ENCODE results near the gene GRB2. TPM values are rescaled to one million over a fixed set of nuclear protein-coding genes. Genes with fewer than 3 reads are reported as not detected.
"Not testable (repeated sequence)": the region's sequence is repeated elsewhere in the genome, so short reads cannot be mapped to it uniquely, and the experiment has no call there.

GRB2 gene
- total RNA-seq, 2 donors from 2014 or later, result 85.5 to 86.6 TPM

GRCh38 chr17:75287221-75287620 lies 118.3 kb downstream of the GRB2 start:
- Histone ChIP-seq H3K4me1 (ENCODE audit: control insufficient read depth, insufficient read depth, low read length) (no peaks in the 10 kb centered on the region), H3K27ac (ENCODE audit: low read depth, low read length) (no peak overlapping the region), H3K27me3 (ENCODE audit: control insufficient read depth, insufficient read depth, low read length, poor library complexity, severe bottlenecking) (no peaks in the 10 kb centered on the region), H3K9me3 (ENCODE audit: control insufficient read depth, low read length) (no peaks in the 10 kb centered on the region), H3K9ac (ENCODE audit: extremely low read depth, low read length, poor library complexity, severe bottlenecking) (no peak overlapping the region), H3K4me3 (ENCODE audit: low read length) (no peak overlapping the region), H3K36me3 (ENCODE audit: control insufficient read depth, insufficient read depth, low read length) (peaks cover 6% of the 10 kb centered on the region)
- H3K27me3 Mint-ChIP-seq (ENCODE audit: insufficient read depth), result peaks cover 1% of the 10 kb centered on the region
- H3K27ac Mint-ChIP-seq, result no peak overlapping the region
- 96 to 97% methylated on average over 9 of the region's 9 CpGs for WGBS, 2 experiments (ENCODE audit: insufficient coverage in 1 of 2, insufficient read length in 1 of 2)
- peaks cover 12% of the 10 kb centered on the region for H3K36me3 Mint-ChIP-seq (ENCODE audit: low read depth)
- no peaks in the 10 kb centered on the region for H3K4me1 Mint-ChIP-seq
- DNase-seq, result no peak
- H3K9me3 Mint-ChIP-seq, result no peaks in the 10 kb centered on the region
- TF ChIP-seq CTCF (conservative IDR thresholded peaks at IDR 0.05), result no peak
- H3K4me3 Mint-ChIP-seq, result no peak overlapping the region

- H3K27me3 Mint-ChIP-seq (ENCODE audit: insufficient read depth), result no peaks in the 10 kb centered on the region
- 91 to 94% methylated on average over 6 of the region's 6 CpGs for WGBS, 2 experiments (ENCODE audit: insufficient coverage in 1 of 2, insufficient read length in 1 of 2)
- H3K9me3 Mint-ChIP-seq, result no peaks in the 10 kb centered on the region
Observed at GRCh38 chr17:75285123-75285522, 120.4 kb downstream of the GRB2 start.

GRCh38 chr17:75280189-75280588 lies 125.3 kb downstream of the GRB2 start:
- not testable (repeated sequence) for H3K27me3 Mint-ChIP-seq (ENCODE audit: insufficient read depth); H3K27ac Mint-ChIP-seq; H3K27me3 ChIP-seq (ENCODE audit: control insufficient read depth, insufficient read depth, low read length, poor library complexity, severe bottlenecking); H3K9ac ChIP-seq (ENCODE audit: extremely low read depth, low read length, poor library complexity, severe bottlenecking); DNase-seq; H3K4me3 ChIP-seq (ENCODE audit: low read length); H3K4me3 Mint-ChIP-seq; H3K4me1 ChIP-seq (ENCODE audit: control insufficient read depth, insufficient read depth, low read length); H3K9me3 Mint-ChIP-seq; H3K9me3 ChIP-seq (ENCODE audit: control insufficient read depth, low read length); H3K36me3 ChIP-seq (ENCODE audit: control insufficient read depth, insufficient read depth, low read length); H3K27ac ChIP-seq (ENCODE audit: low read depth, low read length); H3K4me1 Mint-ChIP-seq
- WGBS, 2 experiments (ENCODE audit: insufficient coverage in 1 of 2, insufficient read length in 1 of 2), result 92 to 100% methylated on average over 1 to 4 of the region's 4 CpGs
- H3K36me3 Mint-ChIP-seq (ENCODE audit: low read depth), result peaks cover 14% of the 10 kb centered on the region

More at GRCh38 chr17:75285123-75285522, 120.4 kb downstream of the GRB2 start:
- Histone ChIP-seq H3K9me3 (ENCODE audit: control insufficient read depth, low read length) (no peaks in the 10 kb centered on the region), H3K27ac (ENCODE audit: low read depth, low read length) (no peak overlapping the region), H3K27me3 (ENCODE audit: control insufficient read depth, insufficient read depth, low read length, poor library complexity, severe bottlenecking) (no peaks in the 10 kb centered on the region), H3K4me3 (ENCODE audit: low read length) (no peak overlapping the region), H3K4me1 (ENCODE audit: control insufficient read depth, insufficient read depth, low read length) (no peaks in the 10 kb centered on the region), H3K36me3 (ENCODE audit: control insufficient read depth, insufficient read depth, low read length) (peaks cover 6% of the 10 kb centered on the region), H3K9ac (ENCODE audit: extremely low read depth, low read length, poor library complexity, severe bottlenecking) (no peak overlapping the region)
- Mint-ChIP-seq H3K4me1 (no peaks in the 10 kb centered on the region), H3K27ac (no peak overlapping the region), H3K4me3 (no peak overlapping the region), H3K36me3 (ENCODE audit: low read depth) (peaks cover 18% of the 10 kb centered on the region)
- no peak for DNase-seq
- no peak for TF ChIP-seq CTCF (conservative IDR thresholded peaks at IDR 0.05)

GRCh38 chr17:75277664-75278071 lies 127.8 kb downstream of the GRB2 start:
- no peaks in the 10 kb centered on the region for H3K36me3 ChIP-seq (ENCODE audit: control insufficient read depth, insufficient read depth, low read length)
- Mint-ChIP-seq H3K4me3 (no peak overlapping the region), H3K4me1 (no peaks in the 10 kb centered on the region), H3K27me3 (ENCODE audit: insufficient read depth) (no peaks in the 10 kb centered on the region), H3K36me3 (ENCODE audit: low read depth) (peaks cover 6% of the 10 kb centered on the region), H3K9me3 (no peaks in the 10 kb centered on the region), H3K27ac (no peak overlapping the region)
- no peaks in the 10 kb centered on the region for H3K9me3 ChIP-seq (ENCODE audit: control insufficient read depth, low read length)
- WGBS, 2 experiments (ENCODE audit: insufficient coverage in 1 of 2, insufficient read length in 1 of 2), result 93 to 100% methylated on average over 3 to 6 of the region's 6 CpGs
- no peaks in the 10 kb centered on the region for H3K4me1 ChIP-seq (ENCODE audit: control insufficient read depth, insufficient read depth, low read length)
- DNase-seq, result no peak
- no peak overlapping the region for H3K4me3 ChIP-seq (ENCODE audit: low read length)
- no peak overlapping the region for H3K27ac ChIP-seq (ENCODE audit: low read depth, low read length)
- no peak for TF ChIP-seq CTCF (conservative IDR thresholded peaks at IDR 0.05)
- H3K27me3 ChIP-seq (ENCODE audit: control insufficient read depth, insufficient read depth, low read length, poor library complexity, severe bottlenecking), result no peaks in the 10 kb centered on the region
- H3K9ac ChIP-seq (ENCODE audit: extremely low read depth, low read length, poor library complexity, severe bottlenecking), result no peak overlapping the region

Data from endodermal cell (in vitro differentiated cells).